Measurements from ENCODE around the gene NRXN3. TPM values are rescaled to one million over a fixed set of nuclear protein-coding genes. Genes with fewer than 3 reads are reported as not detected.

The NRXN3 gene
- total RNA-seq, 1 donor from 2014 or later = 5.9 TPM

GRCh38 chr14:79613625-79614024 lies 1443.5 kb downstream of the NRXN3 start:
- no peaks in the 10 kb centered on the region for H3K27me3 Mint-ChIP-seq (ENCODE audit: insufficient read depth, low read depth)
- no peaks in the 10 kb centered on the region for H3K9me3 Mint-ChIP-seq
- Histone ChIP-seq H3F3A (ENCODE audit: low read depth) (no peaks in the 10 kb centered on the region), H2AFZ (replicated peaks) (no peak overlapping the region), H3K4me2 (no peak overlapping the region), H3K4me1 (no peaks in the 10 kb centered on the region), H3K9ac (no peak overlapping the region), H3K79me2 (ENCODE audit: low read depth) (no peaks in the 10 kb centered on the region), H3K36me3 (no peaks in the 10 kb centered on the region), H3K27ac (no peak overlapping the region), H3K4me3 (no peak overlapping the region), H3K9me3 (ENCODE audit: low read depth) (no peaks in the 10 kb centered on the region), H3K27me3 (no peaks in the 10 kb centered on the region), H4K20me1 (ENCODE audit: low read depth) (no peaks in the 10 kb centered on the region)
- no peak overlapping the region for H3K4me3 Mint-ChIP-seq
- DNase-seq (ENCODE audit: low spot score) = no peak
- H3K36me3 Mint-ChIP-seq = no peaks in the 10 kb centered on the region
- H3K4me1 Mint-ChIP-seq = no peaks in the 10 kb centered on the region
- TF ChIP-seq EZH2 (IDR thresholded peaks at IDR 0.05) (no peak), EZH2phosphoT487 (IDR thresholded peaks at IDR 0.05) (no peak), CTCF (IDR thresholded peaks at IDR 0.05) (no peak)
- H3K27ac Mint-ChIP-seq = no peak overlapping the region

- H3K9ac ChIP-seq = no peak overlapping the region
- H3K36me3 ChIP-seq = no peaks in the 10 kb centered on the region
- TF ChIP-seq EZH2phosphoT487 (IDR thresholded peaks at IDR 0.05) (no peak), CTCF (IDR thresholded peaks at IDR 0.05) (no peak), EZH2 (IDR thresholded peaks at IDR 0.05) (no peak)
- Mint-ChIP-seq H3K4me1 (no peaks in the 10 kb centered on the region), H3K36me3 (no peaks in the 10 kb centered on the region), H3K27me3 (ENCODE audit: insufficient read depth, low read depth) (no peaks in the 10 kb centered on the region), H3K27ac (no peak overlapping the region), H3K4me3 (no peak overlapping the region), H3K9me3 (no peaks in the 10 kb centered on the region)
- H3K4me2 ChIP-seq = no peak overlapping the region
- no peak overlapping the region for H3K27ac ChIP-seq
- no peaks in the 10 kb centered on the region for H3K79me2 ChIP-seq (ENCODE audit: low read depth)
- no peaks in the 10 kb centered on the region for H3F3A ChIP-seq (ENCODE audit: low read depth)
- no peak overlapping the region for H3K4me3 ChIP-seq
- no peaks in the 10 kb centered on the region for H3K27me3 ChIP-seq
- H3K9me3 ChIP-seq (ENCODE audit: low read depth) = no peaks in the 10 kb centered on the region
- no peak overlapping the region for H2AFZ ChIP-seq (replicated peaks)
- no peaks in the 10 kb centered on the region for H4K20me1 ChIP-seq (ENCODE audit: low read depth)
- H3K4me1 ChIP-seq = no peaks in the 10 kb centered on the region
- no peak for DNase-seq (ENCODE audit: low spot score)
Observed at GRCh38 chr14:79614448-79614847, 1444.3 kb downstream of the NRXN3 start.

- H3K36me3 Mint-ChIP-seq = no peaks in the 10 kb centered on the region
- H3K4me2 ChIP-seq = no peak overlapping the region
- peaks cover 2% of the 10 kb centered on the region for H3K9me3 Mint-ChIP-seq
- no peaks in the 10 kb centered on the region for H3K27me3 ChIP-seq
- H3K36me3 ChIP-seq = no peaks in the 10 kb centered on the region
- no peak overlapping the region for H3K4me3 ChIP-seq
- H3K27ac Mint-ChIP-seq = no peak overlapping the region
- DNase-seq (ENCODE audit: low spot score) = no peak
- no peak overlapping the region for H3K27ac ChIP-seq
- H2AFZ ChIP-seq (replicated peaks) = no peak overlapping the region
- TF ChIP-seq EZH2phosphoT487 (IDR thresholded peaks at IDR 0.05) (no peak), CTCF (IDR thresholded peaks at IDR 0.05) (no peak), EZH2 (IDR thresholded peaks at IDR 0.05) (no peak)
- no peak overlapping the region for H3K9ac ChIP-seq
- H3K4me1 ChIP-seq = no peaks in the 10 kb centered on the region
- no peaks in the 10 kb centered on the region for H3K9me3 ChIP-seq (ENCODE audit: low read depth)
- H4K20me1 ChIP-seq (ENCODE audit: low read depth) = no peaks in the 10 kb centered on the region
- H3K4me1 Mint-ChIP-seq = peaks cover 8% of the 10 kb centered on the region
- no peaks in the 10 kb centered on the region for H3K27me3 Mint-ChIP-seq (ENCODE audit: insufficient read depth, low read depth)
- H3K4me3 Mint-ChIP-seq = no peak overlapping the region
- H3F3A ChIP-seq (ENCODE audit: low read depth) = no peaks in the 10 kb centered on the region
- no peaks in the 10 kb centered on the region for H3K79me2 ChIP-seq (ENCODE audit: low read depth)
Observed at GRCh38 chr14:79627058-79627457, 1456.9 kb downstream of the NRXN3 start.
